Activated gamma-delta T cell treated with anti-CD3 and anti-CD28 coated beads, Interleukin-2, amount 50 U/mL, for 16 hours (primary cell): ENCODE measurements around the gene MRPL38.
"Not testable (repeated sequence)": the region's sequence is repeated elsewhere in the genome, so short reads cannot be mapped to it uniquely, and the experiment has no call there.

ENCODE experiments used
- DNase-seq: peaks from one replicate; pipeline ENCODE4 v3.0.0-alpha.2; 2020; ENCODE audit warnings: low read depth

The MRPL38 gene

DNA sequence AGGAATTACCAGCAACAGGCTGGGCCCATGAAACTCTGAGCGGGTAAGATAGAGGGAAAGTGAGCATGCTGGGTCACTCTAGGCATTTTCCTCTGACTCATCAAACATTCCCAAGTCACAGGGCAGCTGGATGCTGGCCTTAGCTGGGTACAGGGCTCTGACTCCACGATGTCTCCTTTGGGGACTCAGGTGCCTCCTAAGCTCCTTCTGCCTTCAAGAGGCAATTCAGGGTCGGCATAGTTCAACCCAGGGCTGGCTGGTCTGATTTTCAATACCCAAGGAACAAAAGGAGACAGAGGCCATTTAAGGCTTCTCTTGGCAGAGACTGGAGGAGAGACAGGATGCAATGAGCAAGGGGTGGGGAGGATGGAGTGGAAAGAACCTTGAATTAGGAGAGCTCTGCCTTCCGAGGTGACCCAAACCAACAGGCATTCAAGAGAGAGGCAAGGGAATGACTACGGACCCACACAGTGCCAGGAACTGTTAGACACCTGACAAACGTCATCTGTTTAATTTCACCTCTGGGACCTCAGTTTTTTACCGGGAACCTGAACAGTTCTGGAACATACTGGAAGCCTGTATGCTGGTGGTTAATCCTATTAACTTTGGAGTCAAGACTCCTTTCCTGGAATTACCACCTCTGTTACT is 50.5 kb downstream of the MRPL38 start:
- DNase-seq = no peak

DNA sequence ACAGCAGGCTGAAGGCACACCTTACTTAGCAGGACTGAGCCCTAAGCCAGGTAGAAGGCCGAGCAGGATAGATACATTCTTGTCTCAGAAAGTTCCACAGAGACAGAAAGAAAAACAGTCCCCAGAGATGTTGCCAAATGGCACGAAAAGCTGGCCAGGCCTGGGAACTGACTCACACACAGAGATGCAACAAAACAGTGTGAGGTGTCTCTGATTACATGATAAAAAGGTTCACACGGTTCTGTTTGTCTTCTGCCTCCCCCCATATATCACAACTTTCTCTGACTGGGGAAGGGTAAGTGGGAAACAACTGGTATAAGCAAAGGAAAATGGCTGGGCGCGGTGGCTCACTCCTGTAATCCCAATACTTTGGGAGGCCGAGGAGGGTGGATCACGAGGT is 51.3 kb downstream of the MRPL38 start:
- DNase-seq = no peak

DNA sequence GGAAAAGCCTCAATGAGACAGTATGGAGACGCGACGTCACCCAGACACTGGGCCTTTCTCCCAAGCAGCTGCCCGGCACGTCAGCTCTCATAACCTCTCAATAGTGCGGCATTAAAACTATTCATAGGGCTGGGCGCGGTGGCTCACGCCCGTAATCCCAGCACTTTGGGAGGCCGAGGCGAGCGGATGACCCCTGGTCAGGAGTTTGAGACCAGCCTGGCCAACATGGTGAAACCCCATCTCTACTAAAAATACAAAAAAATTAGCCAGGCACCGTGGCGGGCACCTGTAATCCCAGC is 53.0 kb downstream of the MRPL38 start:
- DNase-seq = not testable (repeated sequence)

DNA sequence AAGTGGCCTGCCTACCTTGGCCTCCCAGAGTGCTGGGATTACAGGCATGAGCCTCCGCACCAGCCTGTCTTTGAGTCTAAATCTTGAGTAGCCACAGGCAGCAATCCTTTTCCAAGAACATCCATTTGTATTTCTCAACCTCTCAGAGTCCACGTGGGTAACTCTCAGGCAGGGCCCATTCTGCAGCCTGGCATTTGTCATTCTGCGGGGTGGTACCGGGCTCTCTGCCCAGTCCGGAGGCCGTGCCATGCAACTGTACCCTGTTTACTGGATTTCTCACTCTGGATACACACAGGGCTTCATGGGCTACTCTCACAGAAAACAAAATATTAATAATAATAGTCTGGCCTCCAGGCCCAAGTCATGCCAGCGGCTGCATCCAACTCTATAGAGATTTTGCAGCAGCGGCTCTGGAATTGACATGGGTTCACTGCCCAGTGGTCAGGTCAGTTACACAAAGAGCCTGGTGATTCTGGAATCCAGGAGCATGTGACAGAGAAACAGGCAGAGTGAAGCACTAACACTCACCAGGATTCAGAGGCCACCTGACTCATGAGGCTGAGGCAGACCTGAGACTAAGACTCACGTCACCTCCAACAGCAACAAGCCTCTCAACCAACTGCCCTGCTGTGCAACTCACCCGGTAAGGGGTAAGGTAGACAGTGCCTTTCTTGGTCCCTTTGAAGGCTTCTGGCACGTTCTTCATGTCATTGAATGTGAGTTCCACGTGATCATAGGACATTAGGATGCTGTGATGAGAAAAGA is 53.6 kb downstream of the MRPL38 start:
- DNase-seq = no peak

DNA sequence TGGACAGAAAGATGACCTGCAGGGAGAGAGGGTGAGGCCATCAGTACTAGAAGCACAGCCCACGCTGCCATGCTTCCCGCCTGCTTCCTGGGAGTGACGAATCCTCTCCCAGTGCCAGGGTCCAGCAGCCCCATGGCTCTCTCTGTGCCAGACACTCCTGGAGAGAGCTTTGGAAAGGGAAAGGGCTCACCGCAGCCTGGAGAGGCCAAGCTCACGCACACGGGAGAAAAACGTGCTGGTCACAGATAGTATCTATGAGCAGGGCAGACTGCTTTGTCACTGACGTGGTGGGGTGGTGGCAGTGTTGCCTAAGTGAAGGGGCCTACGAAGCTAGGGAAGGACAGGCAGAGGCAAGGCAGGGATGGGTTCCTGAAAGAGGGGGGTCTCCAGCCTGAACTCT is 55.0 kb downstream of the MRPL38 start:
- DNase-seq = no peak

DNA sequence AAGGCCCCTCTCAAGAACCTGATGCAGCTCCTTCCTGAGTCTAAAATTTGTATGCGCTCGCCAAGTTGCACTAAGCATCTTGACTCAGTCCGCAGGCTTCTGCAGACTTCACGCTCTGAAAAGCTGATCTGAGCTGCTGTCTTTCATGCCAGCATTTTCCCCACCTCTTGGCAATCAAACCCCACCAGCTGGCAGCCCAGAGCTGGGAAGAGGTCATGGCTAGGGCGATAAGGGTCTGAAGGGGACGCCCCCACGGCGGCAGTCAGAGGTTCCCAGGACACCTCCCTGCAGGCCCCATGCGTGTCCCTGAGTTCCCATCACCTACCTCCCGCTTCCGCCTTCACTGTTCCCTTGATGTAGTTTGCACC is 55.4 kb downstream of the MRPL38 start:
- no peak for DNase-seq
